ENCODE measurements around the gene EEF1B2. TPM values are rescaled to one million over a fixed set of nuclear protein-coding genes. Genes with fewer than 3 reads are reported as not detected.

The EEF1B2 gene
- polyA plus RNA-seq, 1 donor (not counting 4 experiments of a cell fraction or from before 2014, with no cell fraction given): 1,066 TPM

GRCh38 chr2:206198677-206199076, 39.0 kb downstream of the EEF1B2 start:
- Histone ChIP-seq H3K36me3 (ENCODE audit: control insufficient read depth in 2 of 2, extremely low read depth in 1 of 2, insufficient read depth in 2 of 2, low read length in 2 of 2) (no peaks in the 10 kb centered on the region), H3K9me3 (ENCODE audit: control insufficient read depth, low read depth, low read length) (no peaks in the 10 kb centered on the region), H3K9ac (ENCODE audit: control insufficient read depth, extremely low read depth, insufficient read depth, low read length) (no peak overlapping the region), H2AFZ (ENCODE audit: control insufficient read depth, low read length) (no peak overlapping the region), H3K4me3 (ENCODE audit: control insufficient read depth in 2 of 3, extremely low read depth in 1 of 3, insufficient read depth in 2 of 3, low read depth in 1 of 3, low read length in 3 of 3) (no peak overlapping the region), H3K4me1 (ENCODE audit: control insufficient read depth, extremely low read depth, insufficient read depth, low read length) (peaks cover 20% of the 10 kb centered on the region), H3K4me2 (ENCODE audit: control insufficient read depth, extremely low read depth, insufficient read depth, low read depth, low read length) (peak overlapping the region; percentile 6), H3K9me1 (ENCODE audit: control insufficient read depth, extremely low read depth, insufficient read depth, low read length) (no peaks in the 10 kb centered on the region), H3K27ac (ENCODE audit: control insufficient read depth, insufficient read depth, low read length) (no peak overlapping the region), H4K20me1 (ENCODE audit: control insufficient read depth, extremely low read depth, insufficient read depth, low read length) (no peaks in the 10 kb centered on the region), H3K27me3 (ENCODE audit: control insufficient read depth, extremely low read depth, insufficient read depth, low read length) (no peaks in the 10 kb centered on the region), H3K79me2 (ENCODE audit: control insufficient read depth, insufficient read depth, low read length) (no peaks in the 10 kb centered on the region)
- dilution Hi-C loops (cut with MboI; ENCODE audit: extremely low pct_ligation_motif_present, low sequenced_read_pairs): no loop called here
- TF ChIP-seq CTCF (optimal IDR thresholded peaks at IDR 0.05 in 1 of 3, IDR thresholded peaks at IDR 0.05 in 1 of 3, conservative IDR thresholded peaks at IDR 0.05 in 1 of 3; ENCODE audit: extremely low read depth in 1 of 3, insufficient read depth in 2 of 3, low read length in 3 of 3) (no peak), EZH2 (IDR thresholded peaks at IDR 0.05; ENCODE audit: low read length) (no peak)
- DNase-seq (ENCODE audit: low read depth, low spot score) (no peak), FAIRE-seq (no peak)

DNA sequence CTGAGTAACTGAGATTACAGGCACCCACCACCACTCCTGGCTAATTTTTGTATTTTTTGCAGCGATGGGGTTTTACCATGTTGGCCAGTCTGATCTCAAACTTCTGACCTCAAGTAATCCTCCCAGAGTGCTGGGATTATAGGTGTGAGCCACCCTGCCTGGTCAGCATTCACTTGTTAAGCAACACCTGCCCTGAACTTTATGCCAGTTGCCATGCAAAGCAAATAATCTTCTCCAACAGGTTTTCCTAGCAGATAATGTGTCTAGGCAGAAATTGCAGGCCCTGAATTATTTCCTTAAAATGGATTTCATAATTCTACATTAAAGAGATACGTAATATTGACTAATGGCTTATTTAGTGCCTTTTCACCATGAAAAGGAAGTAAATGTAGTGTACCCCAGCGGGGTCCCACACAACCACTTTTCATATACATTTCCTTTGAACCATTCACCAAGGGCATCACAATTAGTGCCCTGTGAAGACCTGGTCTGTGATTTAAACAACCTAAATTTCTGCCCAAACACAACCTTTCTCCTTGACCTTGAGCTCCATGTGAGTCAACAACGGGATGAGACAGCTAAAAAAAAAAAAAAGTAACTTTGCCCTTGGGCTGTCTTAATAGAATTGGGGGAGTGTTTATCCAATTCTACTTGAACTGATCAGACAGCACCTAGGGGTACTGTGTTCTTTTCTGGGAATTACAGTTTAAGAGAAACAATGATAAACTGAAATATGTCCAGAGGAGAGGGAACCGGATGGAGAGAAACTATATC, 41.6 kb downstream of the EEF1B2 start:
- H3K9me1 ChIP-seq (ENCODE audit: control insufficient read depth, extremely low read depth, insufficient read depth, low read length): no peaks in the 10 kb centered on the region
- no peak overlapping the region for H3K27ac ChIP-seq (ENCODE audit: control insufficient read depth, insufficient read depth, low read length)
- peaks cover 20% of the 10 kb centered on the region for H3K4me1 ChIP-seq (ENCODE audit: control insufficient read depth, extremely low read depth, insufficient read depth, low read length)
- no peak for TF ChIP-seq EZH2 (IDR thresholded peaks at IDR 0.05; ENCODE audit: low read length)
- no peak for TF ChIP-seq CTCF (optimal IDR thresholded peaks at IDR 0.05 in 1 of 3, IDR thresholded peaks at IDR 0.05 in 1 of 3, conservative IDR thresholded peaks at IDR 0.05 in 1 of 3; ENCODE audit: extremely low read depth in 1 of 3, insufficient read depth in 2 of 3, low read length in 3 of 3)
- FAIRE-seq (no peak), DNase-seq (ENCODE audit: low read depth, low spot score) (no peak)
- no peaks in the 10 kb centered on the region for H4K20me1 ChIP-seq (ENCODE audit: control insufficient read depth, extremely low read depth, insufficient read depth, low read length)
- H3K9me3 ChIP-seq (ENCODE audit: control insufficient read depth, low read depth, low read length): no peaks in the 10 kb centered on the region
- no peak overlapping the region for H3K4me3 ChIP-seq (ENCODE audit: control insufficient read depth in 2 of 3, extremely low read depth in 1 of 3, insufficient read depth in 2 of 3, low read depth in 1 of 3, low read length in 3 of 3)
- no peaks in the 10 kb centered on the region for H3K79me2 ChIP-seq (ENCODE audit: control insufficient read depth, insufficient read depth, low read length)
- H3K4me2 ChIP-seq (ENCODE audit: control insufficient read depth, extremely low read depth, insufficient read depth, low read depth, low read length): no peak overlapping the region
- dilution Hi-C loops (cut with MboI; ENCODE audit: extremely low pct_ligation_motif_present, low sequenced_read_pairs): no loop called here
- H3K27me3 ChIP-seq (ENCODE audit: control insufficient read depth, extremely low read depth, insufficient read depth, low read length): no peaks in the 10 kb centered on the region
- H2AFZ ChIP-seq (ENCODE audit: control insufficient read depth, low read length): no peak overlapping the region
- H3K36me3 ChIP-seq (ENCODE audit: control insufficient read depth in 2 of 2, extremely low read depth in 1 of 2, insufficient read depth in 2 of 2, low read length in 2 of 2): no peaks in the 10 kb centered on the region
- no peak overlapping the region for H3K9ac ChIP-seq (ENCODE audit: control insufficient read depth, extremely low read depth, insufficient read depth, low read length)
